Body of pancreas (tissue), 4 donors: Measurements from ENCODE around the gene C11orf86.

Source experiments
- CTCF ChIP-seq, 7 experiments: fragments of 450-650 bp in 4 of 7; fragments of 200-600 bp in 3 of 7; sonication (generic) in 3 of 7; IDR thresholded peaks; one replicate each; pipeline ENCODE4 v1.5.1; 2016 to 2019; ENCODE audit warnings: antibody characterized with exemption in 7 of 7
- POLR2A ChIP-seq, 3 donors: fragments of 450-650 bp; IDR thresholded peaks; one replicate each; pipeline ENCODE4 v1.6.1; 2016; ENCODE audit warnings: antibody characterized with exemption in 3 of 3, mild to moderate bottlenecking in 2 of 3

GRCh38 chr11:66983275-66983924, 8.3 kb downstream of the C11orf86 start:
- TF ChIP-seq CTCF (IDR thresholded peaks at IDR 0.05) (no peak), POLR2A (IDR thresholded peaks at IDR 0.05) (no peak)
